HepG2 (cell line): ENCODE measurements around the gene HMGB4. TPM values are rescaled to one million over a fixed set of nuclear protein-coding genes. Genes with fewer than 3 reads are reported as not detected.

Experiments
- ATAC-seq: fragments of 200-7000 bp; cut with Tn5 transposase; 3 replicates; pipeline ENCODE4 v1.9.1; 2020; ENCODE audit warnings: mild to moderate bottlenecking, moderate library complexity
- BruUV-seq: library from RNA; stranded (reverse); fragments of 400-500 nt; replicated peaks from 2 replicates; lab custom pipeline; 2021; lab: Mats Ljungman, UMichigan
- CTCF ChIA-PET: fragments of 300-600 bp; formaldehyde crosslinking; extraction: SDS; loops from one replicate; lab custom pipeline; 2021; ENCODE audit warnings: low total read pairs, inconsistent platforms, low intra/inter-chr PET ratio; lab: Yijun Ruan, JAX
- POLR2A ChIA-PET: fragments of 350-600 bp; sonication (Branson Sonifier 250); formaldehyde crosslinking; loops from one replicate; lab custom pipeline; 2020; ENCODE audit warnings: antibody characterized with exemption, inconsistent platforms; lab: Yijun Ruan, JAX
- DNase-seq: peaks from one replicate; pipeline ENCODE4 v3.0.0-alpha.2; 2015; ENCODE audit warnings: low spot score
- FAIRE-seq: peaks from 3 replicates; lab custom pipeline; 2011; peaks lifted over from hg19 to GRCh38; lab: Jason Lieb, UNC
- H2AFZ ChIP-seq: one replicate; pipeline ENCODE4 v1.6.1; 2011; ENCODE audit warnings: low read length, inconsistent platforms
- H3K27ac ChIP-seq: fragments of 300-600 bp; 3 replicates; pipeline ENCODE4 v1.8.0; 2011; ENCODE audit warnings: mixed run types, mild to moderate bottlenecking, mixed read lengths, low read length, inconsistent platforms; ENCODE audit not compliant: insufficient read depth; ENCODE audit errors: extremely low read length
- H3K27me3 ChIP-seq, 2 experiments: fragments of 200-600 bp in 1 of 2; 2 replicates in 1 of 2; 3 replicates in 1 of 2; pipeline versions ENCODE4 v1.6.0 to v1.8.0; 2011; ENCODE audit warnings: low read length in 2 of 2, mild to moderate bottlenecking in 2 of 2, moderate library complexity in 2 of 2, inconsistent platforms in 1 of 2; ENCODE audit not compliant: insufficient read depth in 2 of 2, control insufficient read depth in 1 of 2
- H3K36me3 ChIP-seq, 2 experiments: fragments of 200-600 bp in 1 of 2; replicated peaks in 1 of 2; 2 replicates in 1 of 2; 3 replicates in 1 of 2; pipeline versions ENCODE4 v1.5.1 to v1.8.0; 2011; ENCODE audit warnings: low read length in 2 of 2, inconsistent platforms in 1 of 2; ENCODE audit not compliant: insufficient read depth in 2 of 2, control insufficient read depth in 1 of 2
- H3K4me1 ChIP-seq: 2 replicates; pipeline ENCODE4 v1.5.1; 2012; ENCODE audit warnings: low read length, inconsistent platforms; ENCODE audit not compliant: insufficient read depth
- H3K4me2 ChIP-seq: 2 replicates; pipeline ENCODE4 v1.6.0; 2011; ENCODE audit warnings: low read depth, low read length, inconsistent platforms
- H3K4me3 ChIP-seq, 3 experiments: fragments of 200-600 bp in 1 of 3; sonication (generic), shearing (Covaris generic) in 1 of 3; replicated peaks in 1 of 3; 2 replicates each; pipeline ENCODE4 v1.5.1; 2011 to 2016; ENCODE audit warnings: low read length in 3 of 3, inconsistent platforms in 2 of 3, low read depth in 2 of 3, mild to moderate bottlenecking in 2 of 3, control low read depth in 1 of 3, mixed read lengths in 1 of 3; ENCODE audit not compliant: insufficient read depth in 1 of 3
- H3K79me2 ChIP-seq: one replicate; pipeline ENCODE4 v1.6.1; 2011; ENCODE audit warnings: low read length, inconsistent platforms; ENCODE audit not compliant: insufficient read depth
- H3K9ac ChIP-seq: 2 replicates; pipeline ENCODE4 v1.6.0; 2011; ENCODE audit warnings: mild to moderate bottlenecking, low read depth, low read length, inconsistent platforms; ENCODE audit not compliant: insufficient read depth
- H3K9me3 ChIP-seq: 2 replicates; pipeline ENCODE4 v1.5.1; 2012; ENCODE audit warnings: mild to moderate bottlenecking, low read length
- H4K20me1 ChIP-seq: 2 replicates; pipeline ENCODE4 v1.6.0; 2011; ENCODE audit warnings: inconsistent platforms, mild to moderate bottlenecking, low read length, moderate library complexity; ENCODE audit not compliant: insufficient read depth
- FOSL2 ChIP-seq: sonication (generic); formaldehyde crosslinking; IDR thresholded peaks from 2 replicates; pipeline ENCODE4 v1.4.0; 2020; ENCODE audit warnings: missing genetic modification reagents
- FOXO1 ChIP-seq: sonication (generic); formaldehyde crosslinking; IDR thresholded peaks from 2 replicates; pipeline ENCODE4 v1.4.0; 2020; ENCODE audit warnings: missing genetic modification reagents
- IRF2 ChIP-seq: IDR thresholded peaks from 2 replicates; pipeline ENCODE4 v1.6.1; 2018; ENCODE audit warnings: missing genetic modification reagents, missing compliant biosample characterization
- IRX3 ChIP-seq: sonication (generic); formaldehyde crosslinking; IDR thresholded peaks from 2 replicates; pipeline ENCODE4 v1.8.1; 2023; ENCODE audit warnings: mild to moderate bottlenecking, low read depth, missing genetic modification reagents, borderline replicate concordance
- PHF5A ChIP-seq: IDR thresholded peaks from one replicate; pipeline ENCODE4 v1.6.1; 2018; ENCODE audit warnings: low read depth, missing genetic modification reagents; ENCODE audit not compliant: unreplicated experiment
- SCMH1 ChIP-seq: sonication (generic); formaldehyde crosslinking; IDR thresholded peaks from 2 replicates; pipeline ENCODE4 v1.9.0; 2021; ENCODE audit warnings: missing genetic modification reagents, mild to moderate bottlenecking, borderline replicate concordance
- SRSF9 ChIP-seq: fragments of 200-400 bp; formaldehyde crosslinking; IDR thresholded peaks from 2 replicates; pipeline ENCODE4 v1.6.1; 2018; ENCODE audit warnings: borderline replicate concordance, mild to moderate bottlenecking, low read depth, low read length; ENCODE audit not compliant: insufficient read depth, poor library complexity, severe bottlenecking
- TERF1 ChIP-seq: sonication (generic); formaldehyde crosslinking; IDR thresholded peaks from 2 replicates; pipeline ENCODE4 v1.8.0; 2022; ENCODE audit warnings: mild to moderate bottlenecking, missing genetic modification reagents, moderate library complexity
- ZBTB7A ChIP-seq: sonication (generic); formaldehyde crosslinking; IDR thresholded peaks from 2 replicates; pipeline ENCODE4 v1.8.0; 2022; ENCODE audit warnings: mild to moderate bottlenecking, missing genetic modification reagents
- ZNF382 ChIP-seq: sonication (generic); formaldehyde crosslinking; IDR thresholded peaks from 2 replicates; pipeline ENCODE4 v1.5.0; 2020; ENCODE audit warnings: missing genetic modification reagents, mild to moderate bottlenecking, borderline replicate concordance
- ZNF709 ChIP-seq: sonication (generic); formaldehyde crosslinking; IDR thresholded peaks from 2 replicates; pipeline ENCODE4 v1.5.0; 2020; ENCODE audit warnings: mild to moderate bottlenecking, missing genetic modification reagents
- ZNF775 ChIP-seq: sonication (generic); formaldehyde crosslinking; IDR thresholded peaks from 2 replicates; pipeline ENCODE4 v1.4.0; 2020; ENCODE audit warnings: missing genetic modification reagents, mild to moderate bottlenecking, moderate library complexity, borderline replicate concordance
- in situ Hi-C: cut with HindIII; loops from 2 replicates; pipeline ENCODE4 v1.10.0; 2017; ENCODE audit warnings: low pct_unique_long_range_greater_than_20kb; ENCODE audit not compliant: extremely low pct_ligation_motif_present
- intact Hi-C: fragments of 100-400 bp; cut with micrococcal nuclease; formaldehyde crosslinking; loops from one replicate; pipeline ENCODE4 v1.10.0; 2022; ENCODE audit not compliant: unreplicated experiment
- polyA plus RNA-seq, 8 experiments: library from polyadenylated mRNA; depleted of rRNA in 3 of 8; stranded (reverse) in 7 of 8; unstranded in 1 of 8; fragments of >200 nt; fragmentation: Illumina TruSeq in 4 of 8; extraction: Trizol in 4 of 8; gene quantifications; 2 replicates each; pipeline versions ENCODE4 v1.2.1 to v1.2.3, GENCODE V29; 2011 to 2016; ENCODE audit warnings: low read depth in 4 of 8, missing spikeins in 1 of 8, mixed read lengths in 1 of 8; ENCODE audit not compliant: insufficient read depth in 1 of 8
- total RNA-seq, 5 experiments: library from RNA; depleted of rRNA; stranded (reverse); fragments of >200 nt; fragmentation: Illumina TruSeq; extraction: Trizol; gene quantifications; 2 replicates each; pipeline ENCODE4 v1.2.3, GENCODE V29; 2016; ENCODE audit warnings: low read depth in 1 of 5
- TF ChIP-seq, protein P1 (sequence below): sonication (generic); formaldehyde crosslinking; IDR thresholded peaks from 2 replicates; pipeline ENCODE4 v1.5.0; 2020; ENCODE audit warnings: mild to moderate bottlenecking, missing genetic modification reagents
- TF ChIP-seq, protein P2 (sequence below): sonication (generic); formaldehyde crosslinking; IDR thresholded peaks from 2 replicates; pipeline ENCODE4 v1.9.0; 2021; ENCODE audit warnings: missing genetic modification reagents, borderline replicate concordance

Gene HMGB4
- total and polyA plus RNA-seq, 2 of the 13 experiments (the other 11 are each of a cell fraction or from before 2014, with no cell fraction given), result not detected

GRCh38 chr1:33872275-33872674, 8.4 kb downstream of the HMGB4 start:
- ATAC-seq, result no peak
- CTCF ChIA-PET, result no interaction called here

More at GRCh38 chr1:33872275-33872674, 8.4 kb downstream of the HMGB4 start:
- no peak for DNase-seq
- Histone ChIP-seq H3K4me2 (no peak overlapping the region), H3K36me3 (no peaks in the 10 kb centered on the region), H3K4me3 (no peak overlapping the region), H3K4me1 (no peaks in the 10 kb centered on the region)
- TF ChIP-seq PHF5A (no peak), SCMH1 (CRISPR knock-in tag) (no peak), ZBTB7A (no peak), TERF1 (CRISPR knock-in tag) (no peak), FOXO1 (no peak), IRF2 (CRISPR knock-in tag) (no peak), IRX3 (CRISPR knock-in tag) (no peak), ZNF382 (no peak), FOSL2 (CRISPR knock-in tag) (no peak), ZNF775 (no peak), SRSF9 (no peak), ZNF709 (CRISPR knock-in tag) (no peak)
- TF ChIP-seq, protein P1, sequence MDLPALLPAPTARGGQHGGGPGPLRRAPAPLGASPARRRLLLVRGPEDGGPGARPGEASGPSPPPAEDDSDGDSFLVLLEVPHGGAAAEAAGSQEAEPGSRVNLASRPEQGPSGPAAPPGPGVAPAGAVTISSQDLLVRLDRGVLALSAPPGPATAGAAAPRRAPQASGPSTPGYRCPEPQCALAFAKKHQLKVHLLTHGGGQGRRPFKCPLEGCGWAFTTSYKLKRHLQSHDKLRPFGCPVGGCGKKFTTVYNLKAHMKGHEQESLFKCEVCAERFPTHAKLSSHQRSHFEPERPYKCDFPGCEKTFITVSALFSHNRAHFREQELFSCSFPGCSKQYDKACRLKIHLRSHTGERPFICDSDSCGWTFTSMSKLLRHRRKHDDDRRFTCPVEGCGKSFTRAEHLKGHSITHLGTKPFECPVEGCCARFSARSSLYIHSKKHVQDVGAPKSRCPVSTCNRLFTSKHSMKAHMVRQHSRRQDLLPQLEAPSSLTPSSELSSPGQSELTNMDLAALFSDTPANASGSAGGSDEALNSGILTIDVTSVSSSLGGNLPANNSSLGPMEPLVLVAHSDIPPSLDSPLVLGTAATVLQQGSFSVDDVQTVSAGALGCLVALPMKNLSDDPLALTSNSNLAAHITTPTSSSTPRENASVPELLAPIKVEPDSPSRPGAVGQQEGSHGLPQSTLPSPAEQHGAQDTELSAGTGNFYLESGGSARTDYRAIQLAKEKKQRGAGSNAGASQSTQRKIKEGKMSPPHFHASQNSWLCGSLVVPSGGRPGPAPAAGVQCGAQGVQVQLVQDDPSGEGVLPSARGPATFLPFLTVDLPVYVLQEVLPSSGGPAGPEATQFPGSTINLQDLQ (CRISPR knock-in tag), result no peak
- TF ChIP-seq, protein P2, sequence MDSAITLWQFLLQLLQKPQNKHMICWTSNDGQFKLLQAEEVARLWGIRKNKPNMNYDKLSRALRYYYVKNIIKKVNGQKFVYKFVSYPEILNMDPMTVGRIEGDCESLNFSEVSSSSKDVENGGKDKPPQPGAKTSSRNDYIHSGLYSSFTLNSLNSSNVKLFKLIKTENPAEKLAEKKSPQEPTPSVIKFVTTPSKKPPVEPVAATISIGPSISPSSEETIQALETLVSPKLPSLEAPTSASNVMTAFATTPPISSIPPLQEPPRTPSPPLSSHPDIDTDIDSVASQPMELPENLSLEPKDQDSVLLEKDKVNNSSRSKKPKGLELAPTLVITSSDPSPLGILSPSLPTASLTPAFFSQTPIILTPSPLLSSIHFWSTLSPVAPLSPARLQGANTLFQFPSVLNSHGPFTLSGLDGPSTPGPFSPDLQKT (CRISPR knock-in tag), result no peak
- TF ChIP-seq, all 625 proteins: peak for 0
- Histone ChIP-seq H3K79me2 (no peaks in the 10 kb centered on the region), H3K9me3 (no peaks in the 10 kb centered on the region), H2AFZ (no peak overlapping the region), H3K27me3 (no peaks in the 10 kb centered on the region; a peak in 1 of 5 replicates), H3K27ac (no peak overlapping the region), H3K9ac (no peak overlapping the region), H4K20me1 (no peaks in the 10 kb centered on the region)
- in situ Hi-C loops (no loop called here), intact Hi-C loops (no loop called here)
- BruUV-seq, result no TSS peak
- POLR2A ChIA-PET, result no interaction called here
- FAIRE-seq, result no peak
